Calu3 (cell line): ENCODE data around the gene MMEL1. TPM values are rescaled to one million over a fixed set of nuclear protein-coding genes. Genes with fewer than 3 reads are reported as not detected.

ENCODE experiments used
- BruUV-seq: library from RNA; stranded (reverse); fragments of 400-500 nt; replicated peaks from 2 replicates; lab custom pipeline; 2021; lab: Mats Ljungman, UMichigan
- CTCF ChIA-PET: fragments of 300-600 bp; sonication (Branson Sonifier 250); formaldehyde crosslinking; loops from one replicate; lab custom pipeline; 2022; ENCODE audit warnings: antibody characterized with exemption; lab: Charles Lee
- DNase-seq: peaks from one replicate; pipeline ENCODE4 v3.0.0; 2022
- H3K27ac Mint-ChIP-seq: one replicate; pipeline ENCODE4 v1.8.0; 2022; ENCODE audit warnings: mixed read lengths; ENCODE audit not compliant: unreplicated experiment
- H3K27me3 Mint-ChIP-seq: one replicate; pipeline ENCODE4 v1.8.0; 2022; ENCODE audit warnings: mixed read lengths; ENCODE audit not compliant: unreplicated experiment
- H3K36me3 Mint-ChIP-seq: one replicate; pipeline ENCODE4 v1.8.0; 2022; ENCODE audit warnings: mild to moderate bottlenecking, moderate library complexity, mixed read lengths; ENCODE audit not compliant: insufficient read depth, unreplicated experiment
- H3K4me1 Mint-ChIP-seq: one replicate; pipeline ENCODE4 v1.8.0; 2022; ENCODE audit warnings: mild to moderate bottlenecking, low read depth, mixed read lengths; ENCODE audit not compliant: unreplicated experiment
- H3K4me3 Mint-ChIP-seq: one replicate; pipeline ENCODE4 v1.8.0; 2022; ENCODE audit warnings: mild to moderate bottlenecking, low read depth, moderate library complexity, mixed read lengths; ENCODE audit not compliant: unreplicated experiment
- H3K9me3 Mint-ChIP-seq: one replicate; pipeline ENCODE4 v1.8.0; 2022; ENCODE audit warnings: low read depth, mixed read lengths; ENCODE audit not compliant: unreplicated experiment
- intact Hi-C: fragments of 100-400 bp; cut with micrococcal nuclease; formaldehyde crosslinking; loops from one replicate; pipeline ENCODE4 v1.10.0; 2022; ENCODE audit not compliant: unreplicated experiment
- total RNA-seq: library from RNA; stranded (reverse); gene quantifications from 2 replicates; pipeline ENCODE4 v1.2.3, GENCODE V29; 2022
- TF ChIP-seq, protein P1 (sequence below): fragments of 200-600 bp; IDR thresholded peaks from one replicate; pipeline ENCODE4 v1.8.0; 2022; ENCODE audit warnings: antibody characterized with exemption; ENCODE audit not compliant: unreplicated experiment

Gene MMEL1
- total RNA-seq, 1 experiment from 2014 or later, result 5.6 TPM

DNA sequence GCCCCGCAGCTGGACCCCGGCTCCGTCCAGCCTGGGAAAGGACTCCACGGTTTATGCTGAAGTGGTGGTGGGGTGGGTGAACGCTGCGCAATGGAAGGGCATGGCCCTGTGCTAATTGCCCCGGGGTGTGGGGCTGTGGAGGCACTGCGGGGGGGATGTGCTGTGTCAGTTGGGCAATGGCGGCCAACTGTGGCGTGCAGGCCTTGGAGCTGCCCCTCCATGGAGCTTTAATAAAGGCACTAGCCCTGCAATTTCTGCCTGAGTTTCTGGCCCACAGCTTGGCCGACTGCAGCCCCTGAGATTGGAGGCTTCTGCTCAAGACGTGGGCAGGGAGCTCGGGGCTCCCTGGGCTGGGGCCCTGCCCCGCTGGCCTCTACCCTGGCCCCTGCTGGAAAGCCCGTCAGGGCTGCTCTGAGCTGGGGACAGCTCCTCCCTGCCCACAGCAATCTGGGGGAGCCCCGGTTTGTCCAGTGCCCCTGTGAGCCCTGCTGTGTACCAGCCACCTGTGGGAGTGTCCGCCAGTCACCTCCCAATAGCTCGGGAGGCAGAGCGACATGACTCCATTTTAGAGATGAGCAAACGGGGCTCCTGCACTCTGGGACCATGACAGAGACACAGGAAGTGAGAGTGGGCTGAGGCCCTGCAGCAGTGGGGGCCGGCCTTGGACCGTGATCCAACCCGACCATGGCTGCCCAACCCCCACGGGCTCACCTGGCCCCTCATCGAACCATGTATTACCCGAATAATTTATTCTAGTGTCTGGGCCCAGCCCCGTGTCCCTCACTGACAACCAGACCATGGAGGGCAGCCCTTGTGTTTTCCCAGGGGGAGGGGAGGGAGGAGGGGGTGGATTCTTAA, 85.4 kb downstream of the MMEL1 start:
- CTCF ChIA-PET, result interaction anchor here (0.8 to 3.3 kb wide), 6 partner anchors 21 to 353 kb away, joined by 3 to 19 read pairs (median 4); partner anchors contain the start of genes FAAP20 and PANK4
- Mint-ChIP-seq H3K27me3 (no peaks in the 10 kb centered on the region), H3K27ac (peak overlapping the region; percentile 53), H3K36me3 (peaks cover 15% of the 10 kb centered on the region), H3K9me3 (no peaks in the 10 kb centered on the region), H3K4me1 (no peaks in the 10 kb centered on the region), H3K4me3 (peak overlapping the region; percentile 80)
- no TSS peak for BruUV-seq
- TF ChIP-seq, protein P1, sequence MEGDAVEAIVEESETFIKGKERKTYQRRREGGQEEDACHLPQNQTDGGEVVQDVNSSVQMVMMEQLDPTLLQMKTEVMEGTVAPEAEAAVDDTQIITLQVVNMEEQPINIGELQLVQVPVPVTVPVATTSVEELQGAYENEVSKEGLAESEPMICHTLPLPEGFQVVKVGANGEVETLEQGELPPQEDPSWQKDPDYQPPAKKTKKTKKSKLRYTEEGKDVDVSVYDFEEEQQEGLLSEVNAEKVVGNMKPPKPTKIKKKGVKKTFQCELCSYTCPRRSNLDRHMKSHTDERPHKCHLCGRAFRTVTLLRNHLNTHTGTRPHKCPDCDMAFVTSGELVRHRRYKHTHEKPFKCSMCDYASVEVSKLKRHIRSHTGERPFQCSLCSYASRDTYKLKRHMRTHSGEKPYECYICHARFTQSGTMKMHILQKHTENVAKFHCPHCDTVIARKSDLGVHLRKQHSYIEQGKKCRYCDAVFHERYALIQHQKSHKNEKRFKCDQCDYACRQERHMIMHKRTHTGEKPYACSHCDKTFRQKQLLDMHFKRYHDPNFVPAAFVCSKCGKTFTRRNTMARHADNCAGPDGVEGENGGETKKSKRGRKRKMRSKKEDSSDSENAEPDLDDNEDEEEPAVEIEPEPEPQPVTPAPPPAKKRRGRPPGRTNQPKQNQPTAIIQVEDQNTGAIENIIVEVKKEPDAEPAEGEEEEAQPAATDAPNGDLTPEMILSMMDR, result no peak
- no peak for DNase-seq
- intact Hi-C loops, result loop anchor here (1.0 to 10.0 kb wide), 2 partner anchors 133 to 353 kb away; partner anchors contain the start of gene FAAP20

DNA sequence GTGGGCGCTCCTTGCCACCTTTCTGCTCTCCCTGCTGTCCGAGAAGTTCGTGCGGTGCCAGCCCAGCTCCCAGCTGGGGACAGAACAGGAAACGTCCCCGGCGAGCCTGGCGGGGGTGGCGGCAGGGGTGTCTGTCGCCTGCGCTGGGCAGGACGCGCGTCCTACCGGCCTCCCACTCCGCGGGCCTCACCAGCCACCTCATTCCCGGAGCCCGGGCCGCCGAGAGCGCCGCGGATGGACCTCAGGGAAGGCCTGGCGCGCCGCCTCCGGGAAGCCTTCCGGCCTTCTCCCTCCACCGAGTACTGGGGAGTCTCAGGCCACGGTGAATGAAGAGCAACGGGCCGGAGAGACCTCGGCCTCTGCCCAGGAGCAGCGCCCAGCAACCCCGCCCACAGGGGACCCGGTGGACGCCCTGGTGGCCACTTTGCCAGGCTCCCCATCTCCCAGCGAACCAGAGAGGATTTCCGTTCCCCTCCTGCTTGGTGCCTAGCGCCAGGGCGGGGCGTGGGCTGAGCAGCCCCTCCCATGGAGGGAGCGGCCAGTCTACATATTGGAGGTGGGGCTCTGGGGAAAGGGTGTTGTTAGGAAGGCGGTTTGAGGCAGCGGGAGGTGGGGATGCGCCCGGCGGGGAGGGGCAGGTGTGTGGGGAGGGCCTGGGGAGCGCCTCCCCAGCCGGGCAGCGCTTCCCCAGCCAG, 86.2 kb downstream of the MMEL1 start:
- TF ChIP-seq, protein P1, result no peak
- no peaks in the 10 kb centered on the region for H3K9me3 Mint-ChIP-seq

GRCh38 chr1:2545754-2546514, 86.9 kb downstream of the MMEL1 start:
- H3K4me3 Mint-ChIP-seq, result peak overlapping the region; percentile 80
- no TSS peak for BruUV-seq
- TF ChIP-seq, protein P1, result no peak
- peak; percentile 91 for DNase-seq
- no peaks in the 10 kb centered on the region for H3K27me3 Mint-ChIP-seq
- H3K36me3 Mint-ChIP-seq, result peaks cover 15% of the 10 kb centered on the region
- H3K27ac Mint-ChIP-seq, result peak overlapping the region; percentile 60
- CTCF ChIA-PET, result interaction anchor here (1.7 to 3.3 kb wide), 2 partner anchors 20 to 130 kb away, joined by 8 to 19 read pairs; partner anchors contain the start of gene PANK4
- H3K9me3 Mint-ChIP-seq, result no peaks in the 10 kb centered on the region
- H3K4me1 Mint-ChIP-seq, result no peaks in the 10 kb centered on the region
- intact Hi-C loops, result loop anchor here (10.0 kb wide), 1 partner anchor 351 kb away; the partner anchor contains the start of gene FAAP20

More for the DNA sequence above, 86.2 kb downstream of the MMEL1 start:
- no peaks in the 10 kb centered on the region for H3K4me1 Mint-ChIP-seq
- H3K4me3 Mint-ChIP-seq, result peak overlapping the region; percentile 80
- CTCF ChIA-PET, result interaction anchor here (0.8 to 3.3 kb wide), 7 partner anchors 20 to 352 kb away, joined by 3 to 19 read pairs (median 5); partner anchors contain the start of genes FAAP20 and PANK4
- BruUV-seq, result TSS peak; percentile 89
- H3K27me3 Mint-ChIP-seq, result no peaks in the 10 kb centered on the region
- H3K27ac Mint-ChIP-seq, result peak overlapping the region; percentile 53
- H3K36me3 Mint-ChIP-seq, result peaks cover 15% of the 10 kb centered on the region
- intact Hi-C loops, result loop anchor here (10.0 kb wide), 1 partner anchor 352 kb away; the partner anchor contains the start of gene FAAP20
- peak; percentile 85 for DNase-seq
